ENCODE results near the gene TERB2.

DNA sequence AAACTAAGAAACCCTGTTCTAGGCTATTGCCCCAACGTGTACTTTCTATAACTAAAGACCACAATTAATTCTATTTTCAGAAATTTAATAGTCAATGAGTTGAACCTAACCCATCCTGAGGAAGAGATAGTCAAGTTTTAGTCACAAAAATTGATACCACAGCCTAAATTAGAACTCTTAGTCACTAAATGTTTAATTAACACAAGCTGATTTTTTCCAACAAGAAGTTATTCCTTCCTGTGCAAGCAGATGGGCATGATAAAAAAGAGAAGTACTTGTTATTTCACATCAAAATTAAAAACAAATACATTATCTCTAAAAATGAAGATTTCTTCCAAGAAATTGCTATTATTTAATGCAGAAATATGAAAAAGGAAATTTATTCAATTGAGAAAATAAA lies 38.4 kb upstream of the TERB2 start:
- TF ChIP-seq, protein P1, sequence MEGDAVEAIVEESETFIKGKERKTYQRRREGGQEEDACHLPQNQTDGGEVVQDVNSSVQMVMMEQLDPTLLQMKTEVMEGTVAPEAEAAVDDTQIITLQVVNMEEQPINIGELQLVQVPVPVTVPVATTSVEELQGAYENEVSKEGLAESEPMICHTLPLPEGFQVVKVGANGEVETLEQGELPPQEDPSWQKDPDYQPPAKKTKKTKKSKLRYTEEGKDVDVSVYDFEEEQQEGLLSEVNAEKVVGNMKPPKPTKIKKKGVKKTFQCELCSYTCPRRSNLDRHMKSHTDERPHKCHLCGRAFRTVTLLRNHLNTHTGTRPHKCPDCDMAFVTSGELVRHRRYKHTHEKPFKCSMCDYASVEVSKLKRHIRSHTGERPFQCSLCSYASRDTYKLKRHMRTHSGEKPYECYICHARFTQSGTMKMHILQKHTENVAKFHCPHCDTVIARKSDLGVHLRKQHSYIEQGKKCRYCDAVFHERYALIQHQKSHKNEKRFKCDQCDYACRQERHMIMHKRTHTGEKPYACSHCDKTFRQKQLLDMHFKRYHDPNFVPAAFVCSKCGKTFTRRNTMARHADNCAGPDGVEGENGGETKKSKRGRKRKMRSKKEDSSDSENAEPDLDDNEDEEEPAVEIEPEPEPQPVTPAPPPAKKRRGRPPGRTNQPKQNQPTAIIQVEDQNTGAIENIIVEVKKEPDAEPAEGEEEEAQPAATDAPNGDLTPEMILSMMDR (IDR thresholded peaks at IDR 0.05): no peak
- TF ChIP-seq POLR2A (IDR thresholded peaks at IDR 0.05): no peak

All from uterus (tissue), 2 donors.